HG03139 (cell line): ENCODE measurements around the gene PLAGL2.
"Not testable (repeated sequence)": the region's sequence is repeated elsewhere in the genome, so short reads cannot be mapped to it uniquely, and the experiment has no call there.

Experiments used
- ATAC-seq: cut with Tn5 transposase; IDR thresholded peaks from one replicate; pipeline ENCODE4 v1.9.1; 2021; ENCODE audit not compliant: unreplicated experiment

The PLAGL2 gene

DNA sequence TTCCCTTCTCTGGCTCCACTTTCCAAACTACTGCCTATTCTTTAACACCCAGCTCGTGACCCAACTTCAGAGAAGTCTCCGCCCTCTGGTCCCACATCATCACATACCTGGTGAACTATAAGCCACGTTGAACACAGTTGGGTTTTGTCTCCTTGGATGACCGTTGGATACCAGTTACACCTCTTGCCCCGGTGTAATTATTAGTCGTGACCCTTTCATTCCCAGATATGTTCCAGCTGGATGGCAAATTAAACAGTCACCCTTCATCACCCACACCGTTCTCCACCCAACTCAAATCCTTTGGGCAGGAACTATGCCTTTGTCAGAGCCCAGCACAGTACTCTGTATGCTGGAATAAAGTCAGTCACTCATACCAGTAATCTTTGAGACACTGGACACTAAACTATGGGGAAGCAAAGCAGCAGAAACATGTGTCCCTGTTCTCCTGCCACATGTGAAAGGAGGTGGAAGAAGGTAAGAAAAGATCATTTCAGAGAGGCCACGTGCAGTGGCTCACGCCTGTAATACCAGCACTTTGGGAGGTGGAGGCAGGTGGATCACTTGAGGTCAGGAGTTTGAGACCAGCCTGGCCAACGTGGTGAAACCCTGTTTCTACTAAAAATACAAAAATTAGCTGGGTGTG, 22.5 kb downstream of the PLAGL2 start:
- ATAC-seq = no peak

DNA sequence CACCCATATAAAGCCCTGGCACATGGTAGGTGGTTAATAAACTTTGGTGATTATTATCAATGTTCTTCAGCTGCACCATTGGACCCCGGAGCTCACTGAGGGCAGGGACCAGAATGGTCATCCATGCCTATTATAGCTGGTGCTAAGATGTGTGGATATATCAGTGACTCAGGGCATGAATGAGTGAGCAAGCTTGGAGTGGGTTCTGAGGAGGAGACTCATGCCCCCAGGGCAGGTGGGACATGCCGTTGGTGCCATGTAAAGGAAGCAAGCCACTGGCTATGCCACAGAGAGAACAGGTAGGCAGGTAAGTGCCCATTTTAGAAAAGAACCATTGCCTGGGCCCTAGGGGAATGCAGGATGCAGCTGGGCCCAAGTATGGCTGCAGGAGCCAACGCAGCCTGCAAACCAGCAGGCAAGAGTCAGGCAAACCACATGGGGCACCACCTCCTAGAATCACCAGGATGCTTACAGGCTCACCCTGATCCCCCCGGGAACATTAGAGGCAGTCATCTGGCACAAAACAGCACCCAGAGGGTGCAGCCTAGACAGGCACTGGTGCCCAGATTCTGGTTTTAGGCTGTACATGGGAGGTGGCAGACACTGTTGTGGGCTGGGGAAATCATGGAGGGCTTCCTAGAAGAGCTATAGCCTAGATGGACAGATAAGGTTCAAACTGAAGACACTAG, 23.5 kb downstream of the PLAGL2 start:
- ATAC-seq = no peak

DNA sequence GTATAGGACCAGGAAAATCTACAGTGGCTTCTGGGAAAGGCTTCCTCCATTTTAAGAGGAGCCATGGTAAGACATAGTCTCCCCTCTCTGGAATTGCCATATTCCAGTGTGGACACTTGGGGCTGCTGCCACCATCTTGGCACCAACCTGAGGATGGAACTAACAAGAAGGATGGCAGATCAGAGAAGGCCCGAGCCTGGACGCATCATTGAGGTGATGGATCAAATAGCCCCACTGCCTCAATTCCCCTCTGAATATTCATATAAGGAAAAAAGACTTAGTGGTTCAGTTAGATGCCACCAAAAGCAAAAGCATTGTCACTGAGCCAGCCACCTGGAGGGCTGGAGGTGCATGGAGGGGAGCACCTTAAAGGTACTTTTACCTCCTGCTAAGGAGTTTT, 25.9 kb downstream of the PLAGL2 start:
- no peak for ATAC-seq

DNA sequence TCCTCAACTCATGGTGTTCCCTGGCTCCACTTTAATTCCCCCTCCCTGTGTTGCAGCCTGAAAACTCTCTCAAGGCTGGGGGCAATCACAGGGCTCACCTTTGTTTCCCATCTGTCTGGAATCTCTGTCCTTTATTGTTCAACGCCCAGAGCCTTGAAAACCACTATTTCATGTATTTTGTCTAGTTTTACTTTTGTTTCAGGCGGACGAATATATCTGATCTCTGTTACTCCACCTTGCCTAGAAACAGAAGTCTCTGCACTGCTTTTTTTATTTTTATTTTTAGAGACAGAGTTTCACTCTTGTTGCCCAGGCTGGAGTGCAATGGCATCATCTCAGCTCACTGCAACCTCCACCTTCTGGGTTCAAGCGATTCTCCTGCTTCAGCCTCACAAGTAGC, 27.6 kb downstream of the PLAGL2 start:
- no peak for ATAC-seq

DNA sequence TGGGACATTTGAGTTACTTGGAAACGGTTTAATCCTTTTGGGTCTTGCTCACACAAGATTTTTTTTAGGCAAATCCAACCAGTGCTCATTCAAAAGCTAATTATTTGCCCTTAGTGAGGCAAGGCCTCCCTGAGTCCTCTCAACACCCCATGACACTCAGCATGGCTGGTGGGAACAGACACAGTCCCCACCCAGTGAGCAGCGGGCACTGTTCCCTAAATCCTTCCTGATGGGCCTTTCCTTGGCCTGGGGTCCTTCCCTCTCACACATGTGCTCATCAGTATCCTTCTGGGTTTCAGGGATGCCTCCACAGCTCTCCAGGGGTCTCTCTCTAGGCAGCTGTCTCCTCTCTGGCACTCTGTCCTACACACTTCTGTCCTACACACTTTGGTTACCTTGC, 28.0 kb downstream of the PLAGL2 start:
- ATAC-seq = no peak

DNA sequence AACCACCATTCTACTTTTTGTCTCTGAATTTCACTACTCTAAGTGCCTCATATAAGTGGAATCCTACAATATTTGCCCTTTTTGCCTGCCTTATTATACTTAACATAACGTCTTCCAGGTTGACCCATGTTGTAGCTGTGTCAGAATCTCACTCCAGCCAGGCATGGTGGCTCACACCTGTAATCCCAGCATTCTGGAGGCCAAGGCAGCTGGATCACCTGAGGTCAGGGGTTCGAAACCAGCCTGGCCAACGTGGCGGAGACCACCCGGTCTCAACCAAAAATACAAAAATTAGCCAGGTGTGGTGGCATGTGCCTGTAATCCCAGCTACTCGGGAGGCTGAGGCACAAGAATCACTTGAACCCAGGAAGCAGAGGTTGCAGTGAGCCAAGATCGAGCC, 29.8 kb downstream of the PLAGL2 start:
- ATAC-seq = not testable (repeated sequence)

DNA sequence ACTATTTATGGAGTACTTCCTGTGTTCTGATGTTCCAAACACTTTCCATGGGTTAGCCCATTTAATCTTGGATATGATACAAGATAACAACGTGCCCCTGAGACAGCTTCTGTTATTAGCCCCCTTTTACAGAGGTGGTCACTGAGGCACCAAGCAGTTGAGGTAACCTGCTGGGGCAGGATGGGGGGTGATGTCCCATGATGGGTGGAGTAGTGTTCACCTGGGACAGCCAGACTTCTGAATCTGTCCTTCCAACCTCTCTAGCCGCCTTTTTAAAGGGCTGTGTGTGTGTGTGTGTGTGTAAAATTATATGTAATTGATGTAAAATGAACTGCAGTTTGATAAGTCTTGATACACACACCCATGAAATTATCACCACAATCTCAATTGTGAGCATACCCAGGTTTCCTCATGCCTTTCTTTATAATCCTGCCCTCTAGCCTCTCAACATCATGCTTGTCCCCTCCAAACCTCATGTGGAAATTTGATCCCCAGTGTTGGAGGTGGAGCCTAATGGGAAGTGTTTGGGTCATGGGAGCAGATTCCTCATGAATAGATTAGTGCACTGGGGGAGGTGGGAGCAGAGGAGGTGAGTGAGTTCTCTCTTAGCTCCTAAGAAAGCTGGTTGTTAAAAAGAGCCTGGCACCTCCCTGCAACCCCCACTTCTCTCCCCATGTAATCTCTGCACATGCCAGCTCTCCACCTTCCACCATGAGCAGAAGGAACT, 39.2 kb downstream of the PLAGL2 start:
- no peak for ATAC-seq

DNA sequence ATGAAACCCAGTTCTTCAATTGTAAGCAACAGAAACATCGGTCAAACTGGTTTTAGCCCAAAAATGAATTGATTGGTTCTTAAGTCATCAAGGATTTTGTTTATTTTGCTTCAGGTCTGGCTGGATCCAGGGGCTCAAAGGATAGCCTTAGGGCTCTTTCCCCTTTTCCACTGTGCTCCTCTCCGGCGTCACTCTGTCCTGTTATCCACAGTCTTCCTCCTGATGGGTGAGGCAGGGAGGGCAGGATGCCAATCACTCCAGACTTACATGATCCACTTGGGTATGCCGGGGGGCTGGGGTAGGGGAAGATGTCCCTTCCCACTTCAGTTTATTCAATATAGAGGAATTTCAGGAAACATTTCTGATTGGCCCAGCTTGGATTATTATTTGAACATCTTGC, 40.0 kb downstream of the PLAGL2 start:
- no peak for ATAC-seq

DNA sequence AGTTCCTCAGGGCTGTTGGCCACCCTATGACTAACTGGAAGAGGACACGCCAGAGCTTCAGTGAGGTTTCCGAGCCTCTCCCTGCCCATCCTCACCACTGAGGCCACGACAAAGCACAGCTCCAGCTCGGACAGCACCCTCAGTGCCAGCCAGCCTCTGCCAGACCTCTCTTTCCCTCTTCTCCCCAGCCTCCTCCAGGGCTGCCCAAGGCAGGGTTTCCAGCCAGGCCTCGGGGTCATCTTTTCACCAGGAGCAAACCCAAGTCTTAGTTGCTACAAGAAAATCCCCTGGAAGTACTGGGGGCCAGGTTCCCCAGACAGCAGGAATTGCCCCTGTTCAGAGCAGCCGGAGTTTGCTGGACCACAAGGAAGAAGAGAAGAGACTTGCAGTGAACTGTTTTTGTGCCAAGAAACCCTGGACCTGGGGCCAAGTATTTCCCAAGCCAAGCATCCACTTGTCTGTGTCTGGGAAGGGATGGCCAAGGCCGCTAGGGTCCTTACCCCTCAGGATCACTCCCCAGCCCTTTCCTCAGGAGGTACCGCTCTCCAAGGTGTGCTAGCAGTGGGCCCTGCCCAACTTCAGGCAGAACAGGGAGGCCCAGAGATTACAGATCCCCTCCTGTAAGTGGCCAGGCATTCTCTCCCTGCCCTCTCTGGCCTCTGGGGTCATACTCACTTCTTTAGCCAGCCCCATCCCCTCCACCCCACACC, 41.6 kb downstream of the PLAGL2 start:
- no peak for ATAC-seq

DNA sequence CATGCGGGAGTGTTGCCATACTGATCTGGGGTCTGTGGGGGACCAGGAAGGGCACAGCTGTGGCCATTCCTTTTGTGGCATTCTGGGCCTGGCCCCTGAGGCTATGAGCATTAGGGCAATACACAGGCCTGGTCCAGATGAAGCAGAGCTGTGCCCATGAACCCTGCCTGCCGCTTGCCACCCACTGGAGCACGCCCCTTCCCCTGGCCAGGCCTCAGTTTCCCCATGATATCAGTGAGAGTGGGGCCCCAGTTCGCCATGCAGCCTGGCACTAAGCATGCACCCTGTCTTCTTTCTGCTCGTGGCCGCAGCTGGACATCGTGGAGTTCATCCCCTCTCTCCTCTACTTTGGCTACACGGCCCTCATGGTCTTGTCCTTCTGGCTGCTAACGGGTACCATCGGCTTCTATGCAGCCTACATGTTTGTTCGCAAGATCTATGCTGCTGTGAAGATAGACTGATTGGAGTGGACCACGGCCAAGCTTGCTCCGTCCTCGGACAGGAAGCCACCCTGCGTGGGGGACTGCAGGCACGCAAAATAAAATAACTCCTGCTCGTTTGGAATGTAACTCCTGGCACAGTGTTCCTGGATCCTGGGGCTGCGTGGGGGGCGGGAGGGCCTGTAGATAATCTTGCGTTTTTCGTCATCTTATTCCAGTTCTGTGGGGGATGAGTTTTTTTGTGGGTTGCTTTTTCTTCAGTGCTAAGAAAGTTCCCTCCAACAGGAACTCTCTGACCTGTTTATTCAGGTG, 42.4 kb downstream of the PLAGL2 start:
- no peak for ATAC-seq

DNA sequence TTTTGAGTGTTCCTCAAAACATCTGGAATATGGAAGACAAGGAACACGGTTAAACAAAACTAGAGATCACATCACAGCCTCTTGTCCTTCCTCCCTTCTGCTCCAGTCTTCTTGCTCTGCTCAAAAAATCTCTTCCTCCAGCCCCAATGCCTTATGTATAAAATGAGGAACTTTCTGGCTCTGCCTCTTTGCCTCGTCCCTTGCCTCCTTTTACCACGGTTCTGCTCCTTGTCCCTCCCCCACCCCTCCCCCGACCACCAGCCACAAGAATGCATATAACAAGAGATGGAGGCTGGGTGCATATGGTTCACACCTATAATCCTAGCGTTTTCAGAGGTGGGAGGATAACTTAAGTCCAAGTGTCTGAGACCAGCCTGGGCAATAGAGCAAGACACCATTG, 43.6 kb downstream of the PLAGL2 start:
- ATAC-seq = no peak

DNA sequence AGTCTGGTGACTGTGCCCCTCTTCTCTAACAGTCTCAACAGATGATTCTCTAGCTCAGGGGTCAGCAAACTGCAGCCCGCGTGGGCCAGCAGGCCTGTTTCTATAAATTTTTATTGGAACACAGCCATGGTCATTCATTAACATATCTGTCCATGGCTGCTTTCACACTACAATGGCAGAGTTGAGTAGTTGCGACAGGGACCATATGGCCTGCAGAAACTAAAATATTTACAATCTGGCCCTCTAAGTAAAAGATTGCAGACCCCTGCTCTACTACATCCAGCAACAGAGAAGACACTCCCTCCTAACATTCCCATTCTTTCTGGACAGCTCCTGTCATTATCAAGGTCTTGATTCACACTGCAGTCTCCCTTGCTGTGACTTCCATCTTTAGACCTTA, 45.2 kb downstream of the PLAGL2 start:
- no peak for ATAC-seq

DNA sequence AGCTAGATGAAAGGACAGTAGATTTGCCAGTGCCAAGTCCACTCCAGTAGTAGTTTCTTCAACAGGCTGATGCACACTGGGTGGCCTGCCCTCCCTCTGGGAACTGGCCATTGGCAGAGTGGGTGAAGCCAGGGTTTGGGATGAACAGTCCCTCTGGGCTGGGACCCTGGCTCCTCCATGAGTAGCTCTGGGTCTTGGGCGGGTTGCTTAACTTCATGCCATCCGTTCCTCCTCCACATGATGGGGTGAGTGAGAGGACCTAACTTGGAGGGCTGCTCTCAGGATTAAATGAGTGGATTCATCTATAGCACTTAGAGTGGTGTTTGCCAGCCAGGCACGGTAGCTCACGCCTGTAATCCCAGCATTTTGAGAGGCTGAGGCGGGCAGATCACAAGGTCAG, 47.2 kb downstream of the PLAGL2 start:
- ATAC-seq = no peak

DNA sequence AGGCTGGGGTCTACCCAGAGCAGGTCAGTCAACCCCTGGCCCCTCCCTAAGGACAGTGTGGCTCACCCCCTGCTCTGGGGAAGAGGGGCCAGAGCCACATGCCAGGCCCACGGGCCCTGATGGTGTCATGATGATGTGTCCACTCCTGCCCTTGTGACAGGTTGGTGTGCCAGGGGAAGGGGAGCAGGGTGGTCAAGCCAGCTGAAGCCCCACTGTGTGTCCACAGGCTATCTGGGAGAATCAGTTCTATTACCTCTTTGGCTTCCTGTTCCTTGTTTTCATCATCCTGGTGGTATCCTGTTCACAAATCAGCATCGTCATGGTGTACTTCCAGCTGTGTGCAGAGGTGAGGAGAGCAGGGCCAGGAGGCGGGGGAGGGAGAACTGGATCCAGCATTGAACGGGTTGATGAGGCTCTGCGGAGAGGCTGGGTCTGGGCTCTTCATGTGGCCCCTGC, 47.7 kb downstream of the PLAGL2 start:
- ATAC-seq = no peak

DNA sequence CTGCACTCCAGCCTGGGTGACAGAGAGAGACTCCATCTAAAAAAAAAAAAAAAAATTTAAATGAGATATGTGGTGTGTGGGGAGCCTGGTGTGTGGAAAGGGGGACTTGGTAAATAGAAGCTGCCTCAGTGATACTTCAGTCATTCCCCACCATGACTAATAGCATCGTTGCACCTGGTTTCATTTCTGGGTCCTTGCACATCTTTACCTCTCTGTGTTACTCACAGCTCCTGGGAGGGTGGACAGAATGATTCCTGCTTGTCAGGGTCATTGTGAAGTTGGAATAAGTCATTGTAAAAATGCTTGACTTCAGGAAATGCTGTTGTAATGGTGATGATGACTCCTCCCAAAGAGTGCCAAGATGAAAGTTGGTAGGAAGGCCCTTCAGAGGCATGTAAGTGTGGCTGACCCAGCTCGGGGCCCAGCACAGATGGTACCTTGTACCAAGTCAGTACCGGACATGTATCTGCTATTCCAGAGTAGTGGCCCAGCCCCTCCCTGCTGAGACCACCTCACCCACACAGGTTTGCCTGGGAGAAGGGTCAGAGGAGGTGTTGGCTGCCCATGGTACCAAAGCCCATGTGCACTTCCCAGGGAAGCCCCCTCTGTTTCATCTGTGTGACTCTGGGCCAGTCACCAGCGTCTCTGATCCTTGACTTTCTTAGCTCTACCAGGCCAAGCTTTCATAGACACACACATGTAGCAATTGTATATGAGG, 48.4 kb downstream of the PLAGL2 start:
- no peak for ATAC-seq

DNA sequence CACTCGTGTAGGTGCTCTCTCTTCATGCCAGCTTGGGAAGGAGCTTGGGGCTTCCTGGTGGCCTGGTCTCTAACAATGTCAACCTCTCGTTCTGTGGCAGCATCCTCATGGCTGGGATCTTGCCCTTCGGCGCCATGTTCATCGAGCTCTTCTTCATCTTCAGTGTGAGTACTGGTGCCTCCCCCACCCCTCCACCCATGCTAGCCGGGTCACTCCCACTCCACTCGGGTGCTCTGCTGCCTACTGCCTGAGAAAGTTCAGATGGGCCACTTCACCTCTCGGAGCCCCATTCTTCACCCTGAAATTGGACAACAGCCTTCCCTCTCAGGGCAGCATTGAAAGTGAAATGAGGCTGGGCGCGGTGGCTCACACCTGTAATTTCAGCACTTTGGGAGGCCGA, 49.2 kb downstream of the PLAGL2 start:
- no peak for ATAC-seq

DNA sequence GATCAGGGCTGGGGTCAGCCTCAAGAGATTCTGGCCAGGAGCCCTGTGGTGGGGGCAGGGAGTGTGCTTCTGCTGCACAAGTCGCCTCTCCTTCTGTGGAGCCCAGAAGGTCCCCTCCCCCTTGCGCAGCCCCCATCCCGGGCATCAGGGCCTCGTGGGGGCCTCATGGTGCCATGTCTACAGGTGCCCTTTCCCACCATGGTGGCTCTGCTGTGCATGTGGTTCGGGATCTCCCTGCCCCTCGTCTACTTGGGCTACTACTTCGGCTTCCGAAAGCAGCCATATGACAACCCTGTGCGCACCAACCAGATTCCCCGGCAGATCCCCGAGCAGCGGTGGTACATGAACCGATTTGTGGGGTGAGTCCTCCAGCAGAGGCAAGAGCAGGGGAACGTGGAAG, 49.9 kb downstream of the PLAGL2 start:
- ATAC-seq = no peak

DNA sequence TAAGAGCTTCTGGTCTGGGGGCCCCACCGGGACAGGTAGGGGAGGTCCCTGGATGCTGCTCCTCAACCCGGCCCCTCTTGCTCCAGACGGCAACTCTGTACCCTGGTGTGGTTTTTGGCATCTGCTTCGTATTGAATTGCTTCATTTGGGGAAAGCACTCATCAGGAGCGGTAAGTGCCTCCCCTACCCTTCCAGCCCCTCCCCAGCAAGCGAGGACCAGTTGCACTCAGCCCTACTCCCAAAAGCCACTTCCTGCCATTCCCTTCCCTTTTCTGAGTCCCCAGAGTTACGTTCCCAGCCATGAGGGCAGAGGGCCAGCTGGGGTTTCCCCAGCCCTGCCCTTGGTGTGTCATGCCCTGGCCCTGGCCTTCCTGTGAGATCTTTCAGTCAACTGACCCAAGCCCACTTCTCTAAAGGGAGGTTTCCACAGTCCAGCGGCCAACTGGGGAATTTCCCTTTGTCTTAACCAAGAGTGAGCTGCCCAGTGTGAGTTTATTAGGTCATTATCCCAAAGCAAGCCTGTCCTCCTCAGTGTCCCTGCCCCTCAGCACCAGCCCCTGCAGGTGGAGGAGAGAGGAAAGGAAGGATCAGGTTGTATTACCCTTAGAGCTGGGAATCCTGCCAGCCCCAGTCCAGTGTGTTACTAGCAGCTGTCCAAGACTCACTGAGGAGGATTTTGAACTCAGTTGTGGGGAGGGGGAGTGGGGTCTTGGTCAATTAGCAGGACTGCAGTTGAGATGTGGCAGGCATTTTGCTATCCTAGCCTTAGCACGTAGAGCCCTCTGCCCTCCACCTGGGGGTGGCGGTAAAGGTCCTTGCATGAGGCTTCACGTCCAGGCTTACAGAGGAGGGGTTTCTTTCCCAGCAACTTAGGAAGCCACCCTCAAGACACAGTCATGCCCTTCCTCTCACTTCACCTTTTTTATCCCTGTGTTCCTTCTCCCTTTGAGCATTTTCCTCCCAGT, 52.2 kb downstream of the PLAGL2 start:
- ATAC-seq = no peak

DNA sequence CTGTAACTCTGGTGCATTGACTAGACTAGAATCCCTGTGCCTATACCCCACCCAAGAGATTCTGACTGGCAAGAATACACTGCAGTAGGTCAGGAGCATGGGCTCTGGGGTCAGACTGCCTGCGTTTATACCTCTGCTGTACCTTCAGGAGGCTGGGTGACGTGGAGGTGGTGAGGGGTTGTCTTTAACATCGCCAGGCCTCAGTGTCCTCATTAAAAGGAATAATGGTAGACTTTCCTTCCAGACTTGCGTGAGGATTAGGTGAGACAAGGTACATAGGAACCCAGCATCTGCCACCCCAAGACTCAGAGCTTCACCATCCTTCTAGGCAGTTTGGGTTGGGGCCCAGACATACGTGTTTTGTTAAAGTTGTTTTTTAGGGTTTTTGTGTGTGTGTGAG, 53.8 kb downstream of the PLAGL2 start:
- no peak for ATAC-seq
